Mesendoderm (in vitro differentiated cells): Measurements from ENCODE around the gene CANX.
A peak's percentile ranks its signal among the peaks of the same experiment; 100 is the strongest.
"Not testable (repeated sequence)": the region's sequence is repeated elsewhere in the genome, so short reads cannot be mapped to it uniquely, and the experiment has no call there.

Experiments used
- DNase-seq: peaks from one replicate; pipeline ENCODE4 v3.0.0; 2013
- H2AK5ac ChIP-seq: 2 replicates; pipeline ENCODE4 v1.6.1; 2013; ENCODE audit warnings: low read length, inconsistent platforms
- H2BK120ac ChIP-seq: 2 replicates; pipeline ENCODE4 v1.6.1; 2013; ENCODE audit warnings: low read depth, mild to moderate bottlenecking, low read length, moderate library complexity, mixed read lengths
- H2BK15ac ChIP-seq: replicated peaks from 2 replicates; pipeline ENCODE4 v1.6.1; 2013; ENCODE audit warnings: low read depth, mild to moderate bottlenecking, moderate library complexity
- H2BK5ac ChIP-seq: 2 replicates; pipeline ENCODE4 v1.6.1; 2013; ENCODE audit warnings: low read length, inconsistent platforms
- H3K18ac ChIP-seq: 2 replicates; pipeline ENCODE4 v1.6.1; 2013; ENCODE audit warnings: mild to moderate bottlenecking, low read length, mixed read lengths
- H3K23ac ChIP-seq: one replicate; pipeline ENCODE4 v1.6.1; 2013; ENCODE audit warnings: low read length
- H3K27ac ChIP-seq: 2 replicates; pipeline ENCODE4 v1.5.1; 2013; ENCODE audit warnings: low read depth, mild to moderate bottlenecking, inconsistent platforms, low read length, moderate library complexity
- H3K27me3 ChIP-seq: 2 replicates; pipeline ENCODE4 v1.6.1; 2013; ENCODE audit warnings: low read length, control low read depth, mild to moderate bottlenecking, inconsistent platforms; ENCODE audit not compliant: insufficient read depth, poor library complexity
- H3K36me3 ChIP-seq: 2 replicates; pipeline ENCODE4 v1.6.1; 2013; ENCODE audit warnings: low read length, inconsistent platforms; ENCODE audit not compliant: control insufficient read depth, insufficient read depth
- H3K4ac ChIP-seq: one replicate; pipeline ENCODE4 v1.6.1; 2013; ENCODE audit warnings: low read depth, mild to moderate bottlenecking, low read length, moderate library complexity
- H3K4me1 ChIP-seq: 2 replicates; pipeline ENCODE4 v1.6.1; 2013; ENCODE audit warnings: low read depth, low read length, inconsistent platforms; ENCODE audit not compliant: control insufficient read depth
- H3K4me2 ChIP-seq: 2 replicates; pipeline ENCODE4 v1.6.1; 2013; ENCODE audit warnings: low read length
- H3K4me3 ChIP-seq: 2 replicates; pipeline ENCODE4 v1.5.1; 2013; ENCODE audit warnings: mild to moderate bottlenecking, low read length
- H3K56ac ChIP-seq: one replicate; pipeline ENCODE4 v1.6.1; 2013; ENCODE audit warnings: low read length
- H3K79me1 ChIP-seq: 2 replicates; pipeline ENCODE4 v1.6.1; 2013; ENCODE audit warnings: low read length, inconsistent platforms
- H3K79me2 ChIP-seq: 2 replicates; pipeline ENCODE4 v1.6.1; 2013; ENCODE audit warnings: mild to moderate bottlenecking, low read length; ENCODE audit not compliant: control insufficient read depth, insufficient read depth
- H3K9ac ChIP-seq: 2 replicates; pipeline ENCODE4 v1.6.1; 2013; ENCODE audit warnings: low read length, inconsistent platforms
- H4K5ac ChIP-seq: one replicate; pipeline ENCODE4 v1.6.1; 2013; ENCODE audit warnings: low read length
- H4K8ac ChIP-seq: one replicate; pipeline ENCODE4 v1.6.1; 2013; ENCODE audit warnings: low read depth, mild to moderate bottlenecking, control low read depth, low read length, moderate library complexity
- WGBS: extraction: QIAGEN DNeasy Blood & Tissue Kit; methylation state at CpG from one replicate; pipeline ENCODE4 v1.1.7; 2013; ENCODE audit warnings: low lambda C conversion rate, missing lambda C conversion rate; ENCODE audit not compliant: insufficient coverage; ENCODE audit errors: extremely low coverage; 5-methylcytosine and 5-hydroxymethylcytosine counted together

CANX gene

DNA sequence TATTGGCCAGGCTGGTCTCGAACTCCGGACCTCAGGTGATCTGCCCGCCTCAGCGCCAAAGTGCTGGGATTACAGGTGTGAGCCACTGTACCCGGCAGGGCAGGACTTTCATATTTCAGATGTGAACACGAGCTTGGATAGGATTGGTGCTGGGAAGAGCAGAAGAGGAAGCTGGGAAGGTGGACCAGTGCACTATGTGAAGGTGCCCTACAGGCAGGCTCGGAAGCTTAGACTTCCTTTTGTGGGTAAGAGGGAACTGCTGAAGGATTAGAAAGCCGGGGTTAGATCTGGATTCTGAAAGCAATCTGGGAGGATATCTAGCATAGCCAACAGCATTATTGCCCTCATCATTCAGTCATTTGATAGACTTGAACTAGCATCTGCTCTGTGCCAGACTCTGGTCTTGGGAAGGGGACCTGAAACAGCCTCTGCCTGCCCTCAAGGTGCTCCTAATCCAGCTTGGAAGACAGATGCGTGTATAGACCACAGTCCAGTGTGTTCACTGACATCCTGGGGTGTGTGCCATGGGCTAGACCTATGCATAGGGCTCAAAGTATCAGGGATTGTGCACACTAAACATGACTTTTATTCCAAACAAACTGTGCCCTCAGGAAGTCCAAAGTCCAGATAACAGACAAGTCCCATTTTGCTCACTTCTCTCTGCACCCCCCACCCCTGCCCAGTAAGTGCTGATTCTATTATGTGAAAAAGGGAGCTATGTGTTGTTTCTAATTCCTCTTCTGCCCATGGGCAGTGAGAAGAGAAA is 18.6 kb upstream of the CANX start:
- no peaks in the 10 kb centered on the region for H3K4me1 ChIP-seq
- no peak overlapping the region for H3K4me3 ChIP-seq
- H2BK15ac ChIP-seq = no peak overlapping the region
- H2BK120ac ChIP-seq = no peak overlapping the region
- H3K79me1 ChIP-seq = peaks cover 3% of the 10 kb centered on the region
- no peak overlapping the region for H2BK5ac ChIP-seq
- no CpG with 5 or more reads among the region's 9 CpGs for WGBS
- H3K18ac ChIP-seq = no peak overlapping the region
- no peaks in the 10 kb centered on the region for H3K79me2 ChIP-seq
- H3K56ac ChIP-seq = no peak overlapping the region
- no peak overlapping the region for H3K23ac ChIP-seq
- H3K27ac ChIP-seq = no peak overlapping the region
- H3K4ac ChIP-seq = no peak overlapping the region
- no peak overlapping the region for H3K9ac ChIP-seq
- no peak overlapping the region for H3K4me2 ChIP-seq
- no peaks in the 10 kb centered on the region for H3K36me3 ChIP-seq
- no peak overlapping the region for H4K8ac ChIP-seq
- DNase-seq = no peak
- no peak overlapping the region for H2AK5ac ChIP-seq
- H4K5ac ChIP-seq = no peak overlapping the region
- H3K27me3 ChIP-seq = no peaks in the 10 kb centered on the region

DNA sequence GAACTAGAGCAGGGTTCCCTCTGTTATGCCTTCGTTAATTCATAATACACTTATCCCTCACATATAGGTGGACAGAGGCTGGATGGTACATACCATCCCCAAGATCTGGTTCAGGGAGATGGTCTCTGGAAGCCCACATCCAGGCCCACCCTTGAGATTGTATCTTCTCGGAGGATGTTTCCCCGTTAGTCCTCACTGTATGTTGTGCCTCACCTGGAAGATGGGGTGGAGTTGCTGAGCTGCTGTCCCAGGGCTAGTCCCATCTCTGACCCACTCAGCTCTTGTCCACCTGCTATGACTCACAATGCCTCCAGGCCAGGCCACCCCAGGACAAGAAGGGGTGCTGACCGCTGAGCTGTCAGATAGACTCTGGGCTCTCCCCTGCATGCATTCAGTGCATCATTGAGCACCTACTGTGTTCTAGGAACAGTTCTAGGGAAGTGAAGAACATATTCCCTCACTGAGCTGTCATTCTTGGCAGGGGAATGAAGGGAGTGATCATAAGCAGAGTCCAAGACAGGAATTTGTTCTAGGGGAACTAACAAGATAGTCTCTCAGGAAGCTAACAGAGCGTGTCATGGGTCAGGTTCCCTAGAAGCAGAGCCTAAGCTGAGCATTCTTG is 17.9 kb upstream of the CANX start, which contains the start of gene CBY3:
Gene CBY3, minus strand, starts transcription at position 255 of the 622 bp plus-strand sequence. Its CDS starts 116 bp downstream, at position 139.
- Histone ChIP-seq H2BK15ac (no peak within 1 kb of the TSS), H2BK5ac (no peak within 1 kb of the TSS), H4K5ac (no peak within 1 kb of the TSS), H3K18ac (no peak within 1 kb of the TSS), H2AK5ac (no peak within 1 kb of the TSS), H4K8ac (no peak within 1 kb of the TSS), H3K4ac (no peak within 1 kb of the TSS), H3K4me3 (no peak within 1 kb of the TSS), H3K4me2 (no peak within 1 kb of the TSS), H3K4me1 (no peaks in the 10 kb centered on the region), H3K27ac (no peak within 1 kb of the TSS), H3K23ac (no peak within 1 kb of the TSS), H3K56ac (no peak within 1 kb of the TSS), H2BK120ac (no peak within 1 kb of the TSS), H3K27me3 (no peaks in the 10 kb centered on the region), H3K79me1 (peaks cover 3% of the 10 kb centered on the region), H3K9ac (no peak within 1 kb of the TSS), H3K79me2 (no peaks in the 10 kb centered on the region), H3K36me3 (no peaks in the 10 kb centered on the region)
- no peak for DNase-seq
- WGBS = no CpG with 5 or more reads among the region's 5 CpGs

DNA sequence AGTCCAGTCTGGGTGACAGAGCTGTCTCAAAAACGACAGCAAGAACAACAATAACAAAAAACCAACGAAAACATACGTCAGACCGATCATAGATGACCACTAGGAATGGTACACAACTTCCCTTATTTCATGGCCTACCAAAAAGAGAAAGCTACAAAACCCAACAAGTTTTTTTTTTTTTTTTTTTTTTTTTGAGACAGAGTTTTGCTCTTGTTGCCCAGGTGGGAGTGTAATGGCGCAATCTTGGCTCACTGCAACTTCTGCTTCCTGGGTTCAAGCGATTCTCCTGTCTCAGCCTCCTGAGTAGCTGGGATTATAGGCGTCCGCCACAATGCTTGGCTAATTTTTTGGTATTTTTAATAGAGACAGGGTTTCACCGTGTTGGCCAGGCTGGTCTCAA is 9.6 kb upstream of the CANX start:
- H2BK120ac ChIP-seq, H2AK5ac ChIP-seq, H3K4me3 ChIP-seq, DNase-seq, H3K79me1 ChIP-seq, H4K5ac ChIP-seq, H3K27me3 ChIP-seq, H2BK15ac ChIP-seq, H3K4me2 ChIP-seq, H3K27ac ChIP-seq, H3K79me2 ChIP-seq, H3K56ac ChIP-seq, H3K9ac ChIP-seq, H3K36me3 ChIP-seq, H3K4ac ChIP-seq, H3K18ac ChIP-seq, H3K23ac ChIP-seq, H4K8ac ChIP-seq, H3K4me1 ChIP-seq, H2BK5ac ChIP-seq: not testable (repeated sequence)
- WGBS = no CpG with 5 or more reads among the region's 9 CpGs

DNA sequence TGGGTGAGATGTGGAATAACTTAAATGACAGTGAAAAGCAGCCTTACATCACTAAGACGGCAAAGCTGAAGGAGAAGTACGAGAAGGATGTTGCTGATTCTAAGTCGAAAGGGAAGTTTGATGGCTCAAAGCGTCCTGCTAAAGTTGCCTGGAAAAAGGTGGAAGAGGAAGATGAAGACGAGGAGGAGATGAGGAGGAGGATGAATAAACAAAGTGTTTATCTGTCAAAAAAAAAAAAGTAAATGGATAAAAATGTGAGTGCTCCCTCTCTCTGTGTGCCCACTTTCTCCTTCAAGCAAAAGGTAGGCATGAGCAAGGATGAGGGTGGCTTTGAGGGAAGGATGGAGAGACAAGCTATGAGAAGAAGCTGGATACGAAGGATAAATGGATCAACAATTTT is 4.2 kb upstream of the CANX start:
- no peaks in the 10 kb centered on the region for H3K36me3 ChIP-seq
- no peak overlapping the region for H3K56ac ChIP-seq
- H3K4me3 ChIP-seq = no peak overlapping the region
- no peak overlapping the region for H2BK5ac ChIP-seq
- WGBS = 100% methylated on average over 1 of the region's 6 CpGs
- no peaks in the 10 kb centered on the region for H3K4me1 ChIP-seq
- no peak overlapping the region for H4K5ac ChIP-seq
- no peaks in the 10 kb centered on the region for H3K27me3 ChIP-seq
- H3K79me1 ChIP-seq = no peaks in the 10 kb centered on the region
- H3K79me2 ChIP-seq = peaks cover 8% of the 10 kb centered on the region
- H3K27ac ChIP-seq = no peak overlapping the region
- no peak overlapping the region for H2BK15ac ChIP-seq
- H2BK120ac ChIP-seq = no peak overlapping the region
- no peak overlapping the region for H3K23ac ChIP-seq
- H3K4ac ChIP-seq = no peak overlapping the region
- DNase-seq = no peak
- H3K18ac ChIP-seq = no peak overlapping the region
- H2AK5ac ChIP-seq = no peak overlapping the region
- H4K8ac ChIP-seq = no peak overlapping the region
- H3K9ac ChIP-seq = no peak overlapping the region
- H3K4me2 ChIP-seq = no peak overlapping the region

DNA sequence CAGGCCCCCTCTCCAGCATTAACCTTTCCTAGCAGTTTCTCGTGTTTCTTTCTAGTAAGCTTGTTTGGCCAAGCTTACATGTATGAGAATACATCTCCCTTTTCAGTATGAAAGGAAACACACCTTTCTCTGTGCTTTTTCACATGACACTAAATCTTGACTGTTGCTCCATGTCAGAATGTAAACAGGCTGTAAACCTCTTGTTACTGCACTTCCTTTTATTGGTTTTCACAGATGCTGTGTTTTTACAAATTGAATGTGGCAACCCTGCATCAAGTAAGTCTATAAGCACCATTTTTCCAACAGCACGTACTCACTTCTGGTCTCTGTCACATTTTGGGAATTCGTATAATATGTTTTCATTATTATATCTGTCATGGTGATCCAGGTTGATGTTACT is 2.2 kb upstream of the CANX start:
- Histone ChIP-seq H3K23ac (no peak overlapping the region), H3K56ac (peak overlapping the region; percentile 64), H4K5ac (no peak overlapping the region), H3K36me3 (peaks cover 2% of the 10 kb centered on the region), H3K4me3 (no peak overlapping the region), H2AK5ac (no peak overlapping the region), H3K27me3 (no peaks in the 10 kb centered on the region), H3K4me2 (no peak overlapping the region), H3K4me1 (peaks cover 1% of the 10 kb centered on the region), H2BK5ac (no peak overlapping the region), H2BK120ac (no peak overlapping the region), H3K4ac (no peak overlapping the region), H3K9ac (no peak overlapping the region), H3K18ac (no peak overlapping the region), H2BK15ac (no peak overlapping the region), H3K79me1 (no peaks in the 10 kb centered on the region), H3K27ac (no peak overlapping the region), H4K8ac (no peak overlapping the region), H3K79me2 (peaks cover 24% of the 10 kb centered on the region)
- WGBS = no CpG with 5 or more reads among the region's 3 CpGs
- no peak for DNase-seq
